Measurements from ENCODE around the gene RIT2.

The RIT2 gene

GRCh38 chr18:42925036-42925435 lies 190.4 kb downstream of the RIT2 start:
- Mint-ChIP-seq H3K27ac (no peak overlapping the region), H3K4me1 (no peaks in the 10 kb centered on the region), H3K27me3 (ENCODE audit: low read depth, poor library complexity) (no peaks in the 10 kb centered on the region), H3K4me3 (no peak overlapping the region), H3K9me3 (no peaks in the 10 kb centered on the region), H3K36me3 (ENCODE audit: low read depth) (no peaks in the 10 kb centered on the region)
- no peak for TF ChIP-seq CTCF (IDR thresholded peaks at IDR 0.05)
- no peak for DNase-seq

- H3K4me1 Mint-ChIP-seq = no peaks in the 10 kb centered on the region
- H3K36me3 Mint-ChIP-seq (ENCODE audit: low read depth) = no peaks in the 10 kb centered on the region
- H3K27ac Mint-ChIP-seq = no peak overlapping the region
- no peak overlapping the region for H3K4me3 Mint-ChIP-seq
- DNase-seq = no peak
- TF ChIP-seq CTCF (IDR thresholded peaks at IDR 0.05) = no peak
- no peaks in the 10 kb centered on the region for H3K9me3 Mint-ChIP-seq
- no peaks in the 10 kb centered on the region for H3K27me3 Mint-ChIP-seq (ENCODE audit: low read depth, poor library complexity)
These were observed 193.1 kb downstream of the RIT2 start for GRCh38 chr18:42922363-42922762.

GRCh38 chr18:42921226-42921737 lies 194.2 kb downstream of the RIT2 start:
- Mint-ChIP-seq H3K4me1 (no peaks in the 10 kb centered on the region), H3K4me3 (no peak overlapping the region), H3K27ac (no peak overlapping the region), H3K9me3 (no peaks in the 10 kb centered on the region), H3K27me3 (ENCODE audit: low read depth, poor library complexity) (no peaks in the 10 kb centered on the region), H3K36me3 (ENCODE audit: low read depth) (no peaks in the 10 kb centered on the region)
- DNase-seq = no peak
- TF ChIP-seq CTCF (IDR thresholded peaks at IDR 0.05) = no peak

GRCh38 chr18:42920621-42921020 lies 194.9 kb downstream of the RIT2 start:
- Mint-ChIP-seq H3K27ac (no peak overlapping the region), H3K36me3 (ENCODE audit: low read depth) (no peaks in the 10 kb centered on the region), H3K4me3 (no peak overlapping the region), H3K4me1 (no peaks in the 10 kb centered on the region), H3K27me3 (ENCODE audit: low read depth, poor library complexity) (no peaks in the 10 kb centered on the region), H3K9me3 (no peaks in the 10 kb centered on the region)
- no peak for TF ChIP-seq CTCF (IDR thresholded peaks at IDR 0.05)
- DNase-seq = no peak

GRCh38 chr18:42915299-42915698 lies 200.2 kb downstream of the RIT2 start:
- no peak for TF ChIP-seq CTCF (IDR thresholded peaks at IDR 0.05)
- no peak for DNase-seq
- Mint-ChIP-seq H3K9me3 (no peaks in the 10 kb centered on the region), H3K36me3 (ENCODE audit: low read depth) (no peaks in the 10 kb centered on the region), H3K27me3 (ENCODE audit: low read depth, poor library complexity) (no peaks in the 10 kb centered on the region), H3K4me3 (no peak overlapping the region), H3K27ac (peak overlapping the region; percentile 47), H3K4me1 (no peaks in the 10 kb centered on the region)

GRCh38 chr18:42914476-42914875 lies 201.0 kb downstream of the RIT2 start:
- no peaks in the 10 kb centered on the region for H3K36me3 Mint-ChIP-seq (ENCODE audit: low read depth)
- H3K4me3 Mint-ChIP-seq = no peak overlapping the region
- no peaks in the 10 kb centered on the region for H3K27me3 Mint-ChIP-seq (ENCODE audit: low read depth, poor library complexity)
- H3K9me3 Mint-ChIP-seq = no peaks in the 10 kb centered on the region
- TF ChIP-seq CTCF (IDR thresholded peaks at IDR 0.05) = no peak
- H3K4me1 Mint-ChIP-seq = no peaks in the 10 kb centered on the region
- DNase-seq = no peak
- H3K27ac Mint-ChIP-seq = no peak overlapping the region

Data from nephron progenitor cell (in vitro differentiated cells).